ENCODE measurements around the gene PRXL2A. TPM values are rescaled to one million over a fixed set of nuclear protein-coding genes. Genes with fewer than 3 reads are reported as not detected.

Gene PRXL2A
- total and polyA plus RNA-seq, 10 donors, result 12.4 to 20.7 (median 16.0) TPM

GRCh38 chr10:80471001-80471400, 62.6 kb downstream of the PRXL2A start:
- intact Hi-C loops (cut with DNase I; ENCODE audit: low total_unique reads), result no loop called here
- Histone ChIP-seq H3K4me3 (peak overlapping the region in 1 of 8 donors; percentile 28), H3K4me1 (peaks cover 80 to 100% (median 98%) of the 10 kb centered on the region in 6 donors), H3K36me3 (peaks cover 0 to 74% (median 2%) of the 10 kb centered on the region in 6 donors), H3K27ac (peak overlapping the region in 6 of 8 donors; percentile 53 to 99 (median 96)), H3K9me3 (no peaks in the 10 kb centered on the region), H3K27me3 (replicated peaks in 1 of 7) (no peaks in the 10 kb centered on the region)
- WGBS, 5 donors, result 82 to 92% (median 85%) methylated on average over 3 of the region's 3 CpGs
- no peak for DNase-seq
- TF ChIP-seq CTCF (IDR thresholded peaks at IDR 0.05 in 8 of 11, conservative IDR thresholded peaks at IDR 0.05 in 3 of 11) (no peak), POLR2A (IDR thresholded peaks at IDR 0.05) (no peak), POLR2AphosphoS5 (IDR thresholded peaks at IDR 0.05) (no peak)

DNA sequence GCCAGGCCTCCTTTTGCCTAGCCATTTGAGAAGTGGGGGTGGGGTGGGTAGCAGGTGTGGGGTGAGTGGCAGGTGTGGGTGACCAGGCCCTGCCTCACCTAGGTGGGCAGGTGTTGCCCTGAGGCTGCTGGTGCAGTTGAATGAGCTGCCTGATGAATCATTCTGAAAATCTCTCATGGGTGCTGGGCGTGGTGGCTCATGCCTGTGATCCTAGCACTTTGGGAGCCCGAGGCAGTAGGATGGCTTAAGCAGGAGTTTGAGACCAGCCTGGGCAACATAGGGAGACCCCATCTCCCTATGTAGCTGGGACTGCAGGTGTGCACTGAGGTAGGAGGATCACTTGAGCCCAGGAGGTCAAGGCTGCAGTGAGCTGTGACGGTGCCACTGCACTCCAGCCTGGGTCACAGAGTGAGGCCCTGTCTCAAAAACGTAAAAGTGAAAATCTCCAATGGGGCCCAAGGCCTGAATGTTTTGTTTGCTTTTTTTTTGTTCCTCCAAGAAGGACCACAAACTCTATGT, 63.4 kb downstream of the PRXL2A start:
- TF ChIP-seq POLR2A (IDR thresholded peaks at IDR 0.05) (no peak), CTCF (IDR thresholded peaks at IDR 0.05 in 8 of 11, conservative IDR thresholded peaks at IDR 0.05 in 3 of 11) (no peak), POLR2AphosphoS5 (IDR thresholded peaks at IDR 0.05) (peak in 1 of 3 donors; percentile 37)
- Histone ChIP-seq H3K27me3 (replicated peaks in 1 of 7) (no peaks in the 10 kb centered on the region), H3K27ac (peak overlapping the region; percentile 18 to 99 (median 74)), H3K9me3 (no peaks in the 10 kb centered on the region), H3K4me3 (peak overlapping the region in 1 of 8 donors; percentile 28), H3K36me3 (peaks cover 0 to 80% (median 2%) of the 10 kb centered on the region in 6 donors), H3K4me1 (peaks cover 72 to 100% (median 96%) of the 10 kb centered on the region in 6 donors)
- WGBS, 5 donors, result 56 to 70% (median 59%) methylated on average over 4 of the region's 4 CpGs
- no peak for DNase-seq
- intact Hi-C loops (cut with DNase I; ENCODE audit: low total_unique reads), result no loop called here

GRCh38 chr10:80472234-80473095, 64.1 kb downstream of the PRXL2A start:
- Histone ChIP-seq H3K4me1 (peaks cover 65 to 100% (median 96%) of the 10 kb centered on the region in 6 donors), H3K36me3 (peaks cover 0 to 87% (median 3%) of the 10 kb centered on the region in 6 donors), H3K4me3 (peak overlapping the region in 1 of 8 donors; percentile 28), H3K27me3 (replicated peaks in 1 of 7) (no peaks in the 10 kb centered on the region), H3K27ac (peak overlapping the region in 7 of 8 donors; percentile 18 to 99 (median 92)), H3K9me3 (peaks cover 0 to 2% (median under 1%) of the 10 kb centered on the region in 8 donors)
- intact Hi-C loops (cut with DNase I; ENCODE audit: low total_unique reads), result no loop called here
- no peak for DNase-seq
- TF ChIP-seq POLR2A (IDR thresholded peaks at IDR 0.05) (no peak), POLR2AphosphoS5 (IDR thresholded peaks at IDR 0.05) (peak in 1 of 3 donors; percentile 36)
- WGBS, 5 donors, result 62 to 72% (median 66%) methylated on average over 9 of the region's 9 CpGs

DNA sequence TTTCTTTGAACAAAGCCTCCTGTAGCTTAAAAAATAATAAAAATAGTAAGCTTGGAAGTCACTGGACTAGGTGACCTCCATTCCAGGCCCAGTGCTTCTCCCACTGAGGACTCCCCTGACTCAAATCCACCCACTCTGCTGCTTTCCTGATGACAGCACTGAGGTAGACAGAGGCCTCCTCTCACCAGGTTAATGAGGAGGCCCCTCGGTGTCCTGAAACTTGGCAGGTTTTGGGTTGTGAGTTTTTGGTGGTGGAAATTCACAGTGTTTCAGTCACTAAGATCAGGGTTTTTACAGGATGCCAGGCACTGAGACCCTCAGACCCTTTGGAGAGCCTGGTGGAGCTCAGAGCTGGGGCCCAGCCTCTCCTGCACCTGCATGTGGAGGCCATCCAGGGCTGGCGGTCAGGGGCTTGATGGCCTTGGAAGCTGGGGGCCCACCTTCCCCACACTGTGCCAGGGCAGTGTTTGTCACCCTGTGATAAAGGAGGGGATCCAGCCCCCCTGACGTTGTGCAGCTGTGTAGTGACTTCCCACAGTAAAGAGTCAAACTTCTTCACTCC, 64.8 kb downstream of the PRXL2A start:
- WGBS, 5 donors, result 58 to 74% (median 68%) methylated on average over 3 of the region's 3 CpGs
- Histone ChIP-seq H3K36me3 (peaks cover 0 to 93% (median 5%) of the 10 kb centered on the region in 6 donors), H3K9me3 (peaks cover 0 to 9% (median 6%) of the 10 kb centered on the region in 8 donors), H3K4me3 (no peak overlapping the region), H3K4me1 (peaks cover 60 to 100% (median 90%) of the 10 kb centered on the region in 6 donors), H3K27me3 (replicated peaks in 1 of 7) (no peaks in the 10 kb centered on the region), H3K27ac (peak overlapping the region in 6 of 8 donors; percentile 55 to 99 (median 96))
- intact Hi-C loops (cut with DNase I; ENCODE audit: low total_unique reads), result no loop called here
- no peak for DNase-seq
- TF ChIP-seq CTCF (IDR thresholded peaks at IDR 0.05 in 8 of 11, conservative IDR thresholded peaks at IDR 0.05 in 3 of 11), result no peak
- no peak for TF ChIP-seq POLR2A (IDR thresholded peaks at IDR 0.05)
- TF ChIP-seq POLR2AphosphoS5 (IDR thresholded peaks at IDR 0.05), result peak in 1 of 3 donors; percentile 64

Data from spleen (tissue), 11 donors.